ENCODE results near the gene CKS1B.

The CKS1B gene

GRCh38 chr1:155008015-155008941 lies 33.8 kb downstream of the CKS1B start:
- peak overlapping the region; percentile 77 for H3K27ac ChIP-seq (ENCODE audit: insufficient read depth, low read length, poor library complexity, severe bottlenecking)

GRCh38 chr1:155009221-155009711 lies 34.8 kb downstream of the CKS1B start:
- no peak for DNase-seq
- peak overlapping the region; percentile 56 for H3K4me3 ChIP-seq (ENCODE audit: insufficient read depth, low read depth, low read length, poor library complexity, severe bottlenecking)
- peak overlapping the region; percentile 77 for H3K27ac ChIP-seq (ENCODE audit: insufficient read depth, low read length, poor library complexity, severe bottlenecking)
- peaks cover 4% of the 10 kb centered on the region for H3K36me3 ChIP-seq (ENCODE audit: control insufficient read depth, insufficient read depth, low read length)
- H3K4me1 ChIP-seq (ENCODE audit: control insufficient read depth, insufficient read depth, low read length, poor library complexity, severe bottlenecking) = peaks cover 90% of the 10 kb centered on the region
- no peaks in the 10 kb centered on the region for H3K27me3 ChIP-seq (replicated peaks; ENCODE audit: control insufficient read depth, insufficient read depth, low read length, poor library complexity, severe bottlenecking)
- H3K9me3 ChIP-seq (ENCODE audit: control insufficient read depth, low read length) = no peaks in the 10 kb centered on the region

More at GRCh38 chr1:155008015-155008941, 33.8 kb downstream of the CKS1B start:
- DNase-seq = no peak
- Histone ChIP-seq H3K4me1 (ENCODE audit: control insufficient read depth, insufficient read depth, low read length, poor library complexity, severe bottlenecking) (peaks cover 89% of the 10 kb centered on the region), H3K9me3 (ENCODE audit: control insufficient read depth, low read length) (no peaks in the 10 kb centered on the region), H3K27me3 (replicated peaks; ENCODE audit: control insufficient read depth, insufficient read depth, low read length, poor library complexity, severe bottlenecking) (no peaks in the 10 kb centered on the region), H3K4me3 (ENCODE audit: insufficient read depth, low read depth, low read length, poor library complexity, severe bottlenecking) (peak overlapping the region; percentile 56), H3K36me3 (ENCODE audit: control insufficient read depth, insufficient read depth, low read length) (no peaks in the 10 kb centered on the region)

GRCh38 chr1:155009742-155010141 lies 35.3 kb downstream of the CKS1B start:
- H3K4me3 ChIP-seq (ENCODE audit: insufficient read depth, low read depth, low read length, poor library complexity, severe bottlenecking) = peak overlapping the region; percentile 56
- H3K27ac ChIP-seq (ENCODE audit: insufficient read depth, low read length, poor library complexity, severe bottlenecking) = peak overlapping the region; percentile 77
- DNase-seq = no peak
- H3K27me3 ChIP-seq (replicated peaks; ENCODE audit: control insufficient read depth, insufficient read depth, low read length, poor library complexity, severe bottlenecking) = no peaks in the 10 kb centered on the region
- H3K36me3 ChIP-seq (ENCODE audit: control insufficient read depth, insufficient read depth, low read length) = peaks cover 8% of the 10 kb centered on the region
- H3K4me1 ChIP-seq (ENCODE audit: control insufficient read depth, insufficient read depth, low read length, poor library complexity, severe bottlenecking) = peaks cover 90% of the 10 kb centered on the region
- no peaks in the 10 kb centered on the region for H3K9me3 ChIP-seq (ENCODE audit: control insufficient read depth, low read length)

- Histone ChIP-seq H3K27ac (ENCODE audit: insufficient read depth, low read length, poor library complexity, severe bottlenecking) (peak overlapping the region; percentile 77), H3K27me3 (replicated peaks; ENCODE audit: control insufficient read depth, insufficient read depth, low read length, poor library complexity, severe bottlenecking) (no peaks in the 10 kb centered on the region), H3K4me3 (ENCODE audit: insufficient read depth, low read depth, low read length, poor library complexity, severe bottlenecking) (peak overlapping the region; percentile 56), H3K9me3 (ENCODE audit: control insufficient read depth, low read length) (no peaks in the 10 kb centered on the region), H3K4me1 (ENCODE audit: control insufficient read depth, insufficient read depth, low read length, poor library complexity, severe bottlenecking) (peaks cover 90% of the 10 kb centered on the region), H3K36me3 (ENCODE audit: control insufficient read depth, insufficient read depth, low read length) (peaks cover 14% of the 10 kb centered on the region)
- DNase-seq = peak in 1 of 3 donors; percentile 23
Observed at GRCh38 chr1:155010211-155010918, 35.9 kb downstream of the CKS1B start.

GRCh38 chr1:155011004-155011416 lies 36.5 kb downstream of the CKS1B start:
- H3K27ac ChIP-seq (ENCODE audit: insufficient read depth, low read length, poor library complexity, severe bottlenecking) = peak overlapping the region; percentile 77

GRCh38 chr1:155011437-155012025 lies 37.0 kb downstream of the CKS1B start:
- Histone ChIP-seq H3K9me3 (ENCODE audit: control insufficient read depth, low read length) (no peaks in the 10 kb centered on the region), H3K36me3 (ENCODE audit: control insufficient read depth, insufficient read depth, low read length) (peaks cover 20% of the 10 kb centered on the region), H3K4me1 (ENCODE audit: control insufficient read depth, insufficient read depth, low read length, poor library complexity, severe bottlenecking) (peaks cover 90% of the 10 kb centered on the region), H3K27ac (ENCODE audit: insufficient read depth, low read length, poor library complexity, severe bottlenecking) (peak overlapping the region; percentile 77), H3K4me3 (ENCODE audit: insufficient read depth, low read depth, low read length, poor library complexity, severe bottlenecking) (peak overlapping the region; percentile 56), H3K27me3 (replicated peaks; ENCODE audit: control insufficient read depth, insufficient read depth, low read length, poor library complexity, severe bottlenecking) (no peaks in the 10 kb centered on the region)
- DNase-seq = no peak

More at GRCh38 chr1:155011004-155011416, 36.5 kb downstream of the CKS1B start:
- peaks cover 20% of the 10 kb centered on the region for H3K36me3 ChIP-seq (ENCODE audit: control insufficient read depth, insufficient read depth, low read length)
- peak overlapping the region; percentile 56 for H3K4me3 ChIP-seq (ENCODE audit: insufficient read depth, low read depth, low read length, poor library complexity, severe bottlenecking)
- DNase-seq = no peak
- H3K27me3 ChIP-seq (replicated peaks; ENCODE audit: control insufficient read depth, insufficient read depth, low read length, poor library complexity, severe bottlenecking) = no peaks in the 10 kb centered on the region
- peaks cover 90% of the 10 kb centered on the region for H3K4me1 ChIP-seq (ENCODE audit: control insufficient read depth, insufficient read depth, low read length, poor library complexity, severe bottlenecking)
- H3K9me3 ChIP-seq (ENCODE audit: control insufficient read depth, low read length) = no peaks in the 10 kb centered on the region

GRCh38 chr1:155012026-155012546 lies 37.6 kb downstream of the CKS1B start:
- H3K4me3 ChIP-seq (ENCODE audit: insufficient read depth, low read depth, low read length, poor library complexity, severe bottlenecking) = peak overlapping the region; percentile 56
- H3K4me1 ChIP-seq (ENCODE audit: control insufficient read depth, insufficient read depth, low read length, poor library complexity, severe bottlenecking) = peaks cover 90% of the 10 kb centered on the region

GRCh38 chr1:155012776-155013602 lies 38.5 kb downstream of the CKS1B start:
- Histone ChIP-seq H3K4me3 (ENCODE audit: insufficient read depth, low read depth, low read length, poor library complexity, severe bottlenecking) (peak overlapping the region; percentile 56), H3K4me1 (ENCODE audit: control insufficient read depth, insufficient read depth, low read length, poor library complexity, severe bottlenecking) (peaks cover 89% of the 10 kb centered on the region), H3K27ac (ENCODE audit: insufficient read depth, low read length, poor library complexity, severe bottlenecking) (peak overlapping the region; percentile 77), H3K9me3 (ENCODE audit: control insufficient read depth, low read length) (no peaks in the 10 kb centered on the region), H3K27me3 (replicated peaks; ENCODE audit: control insufficient read depth, insufficient read depth, low read length, poor library complexity, severe bottlenecking) (no peaks in the 10 kb centered on the region), H3K36me3 (ENCODE audit: control insufficient read depth, insufficient read depth, low read length) (peaks cover 20% of the 10 kb centered on the region)
- DNase-seq = no peak

More at GRCh38 chr1:155012026-155012546, 37.6 kb downstream of the CKS1B start:
- DNase-seq = no peak
- H3K36me3 ChIP-seq (ENCODE audit: control insufficient read depth, insufficient read depth, low read length) = peaks cover 20% of the 10 kb centered on the region
- H3K27ac ChIP-seq (ENCODE audit: insufficient read depth, low read length, poor library complexity, severe bottlenecking) = peak overlapping the region; percentile 77
- no peaks in the 10 kb centered on the region for H3K9me3 ChIP-seq (ENCODE audit: control insufficient read depth, low read length)
- H3K27me3 ChIP-seq (replicated peaks; ENCODE audit: control insufficient read depth, insufficient read depth, low read length, poor library complexity, severe bottlenecking) = no peaks in the 10 kb centered on the region

GRCh38 chr1:155013632-155014031 lies 39.2 kb downstream of the CKS1B start:
- Histone ChIP-seq H3K4me3 (ENCODE audit: insufficient read depth, low read depth, low read length, poor library complexity, severe bottlenecking) (peak overlapping the region; percentile 56), H3K36me3 (ENCODE audit: control insufficient read depth, insufficient read depth, low read length) (peaks cover 23% of the 10 kb centered on the region), H3K4me1 (ENCODE audit: control insufficient read depth, insufficient read depth, low read length, poor library complexity, severe bottlenecking) (peaks cover 86% of the 10 kb centered on the region), H3K27me3 (replicated peaks; ENCODE audit: control insufficient read depth, insufficient read depth, low read length, poor library complexity, severe bottlenecking) (no peaks in the 10 kb centered on the region), H3K27ac (ENCODE audit: insufficient read depth, low read length, poor library complexity, severe bottlenecking) (peak overlapping the region; percentile 77), H3K9me3 (ENCODE audit: control insufficient read depth, low read length) (no peaks in the 10 kb centered on the region)
- peak in 2 of 3 donors; percentile 39 to 46 for DNase-seq

All from effector memory CD4-positive, alpha-beta T cell (primary cell).